A549 (cell line): Measurements from ENCODE around the gene TNK1. TPM values are rescaled to one million over a fixed set of nuclear protein-coding genes. Genes with fewer than 3 reads are reported as not detected.

Source experiments
- ATAC-seq, 2 experiments: fragments of 200-7000 bp in 1 of 2; fragments of >200 bp in 1 of 2; cut with Nextera tagmentation in 1 of 2; cut with Tn5 transposase in 1 of 2; 3 replicates each; pipeline versions ENCODE4 v1.8.0 to v1.9.1; 2018 to 2020; ENCODE audit warnings: mild to moderate bottlenecking in 1 of 2, moderate library complexity in 1 of 2
- CTCF ChIA-PET: fragments of 300-600 bp; sonication (Branson Sonifier 250); formaldehyde crosslinking; extraction: SDS; loops from one replicate; lab custom pipeline; 2021; ENCODE audit warnings: antibody characterized with exemption, inconsistent platforms; lab: Yijun Ruan, JAX
- POLR2A ChIA-PET: fragments of 350-600 bp; formaldehyde crosslinking; extraction: SDS; loops from one replicate; lab custom pipeline; 2021; ENCODE audit warnings: antibody characterized with exemption, inconsistent platforms; lab: Yijun Ruan, JAX
- DNase-seq, 2 experiments: peaks; one replicate each; pipeline versions ENCODE4 v3.0.0 to v3.0.0-alpha.2; 2011 to 2016; ENCODE audit warnings: low read depth in 1 of 2, low spot score in 1 of 2
- FAIRE-seq: peaks from 2 replicates; lab custom pipeline; 2011; peaks lifted over from hg19 to GRCh38; lab: Jason Lieb, UNC
- H3K27ac ChIP-seq, 2 experiments: fragments of >200 bp; sonication (Bioruptor Twin); formaldehyde crosslinking; 3 replicates each; pipeline ENCODE4 v1.5.1; 2016 to 2017
- H3K4me1 ChIP-seq: fragments of >200 bp; sonication (Bioruptor Twin); formaldehyde crosslinking; 3 replicates; pipeline ENCODE4 v1.6.1; 2016
- H3K4me2 ChIP-seq: fragments of >200 bp; sonication (Bioruptor Twin); formaldehyde crosslinking; 3 replicates; pipeline ENCODE4 v1.6.1; 2016
- H3K4me3 ChIP-seq: fragments of >200 bp; sonication (Bioruptor Twin); formaldehyde crosslinking; 3 replicates; pipeline ENCODE4 v1.5.1; 2016
- H3K9me3 ChIP-seq: fragments of >200 bp; sonication (Bioruptor Twin); formaldehyde crosslinking; 3 replicates; pipeline ENCODE4 v1.6.1; 2016
- CHD2 ChIP-seq: fragments of 150-350 bp; IDR thresholded peaks from 2 replicates; pipeline ENCODE4 v1.6.1; 2014; ENCODE audit warnings: low read length; ENCODE audit not compliant: partially characterized antibody
- FOSL2 ChIP-seq, 2 experiments: fragments of 450-650 bp in 1 of 2; fragments of >200 bp in 1 of 2; sonication (Bioruptor Twin) in 1 of 2; formaldehyde crosslinking; IDR thresholded peaks; 2 replicates each; pipeline versions ENCODE4 v1.5.0 to v1.6.1; 2016 to 2020; ENCODE audit warnings: mild to moderate bottlenecking in 1 of 2, moderate library complexity in 1 of 2
- NR3C1 ChIP-seq: fragments of >200 bp; sonication (Bioruptor Twin); formaldehyde crosslinking; IDR thresholded peaks from 3 replicates; pipeline ENCODE4 v1.6.1; 2017
- RAD21 ChIP-seq, 2 experiments: fragments of >200 bp in 1 of 2; sonication (Bioruptor Twin) in 1 of 2; formaldehyde crosslinking in 1 of 2; IDR thresholded peaks in 1 of 2; conservative IDR thresholded peaks in 1 of 2; 2 replicates in 1 of 2; 3 replicates in 1 of 2; pipeline ENCODE4 v1.6.1; 2012 to 2018; ENCODE audit warnings: inconsistent platforms in 1 of 2
- RNF2 ChIP-seq: fragments of 200-600 bp; sonication (generic); IDR thresholded peaks from 2 replicates; pipeline ENCODE4 v1.6.1; 2016; ENCODE audit warnings: low read depth, mild to moderate bottlenecking, antibody characterized with exemption, moderate library complexity, borderline replicate concordance
- SREBF2 ChIP-seq: fragments of 450-650 bp; IDR thresholded peaks from 2 replicates; pipeline ENCODE4 v1.6.1; 2014; ENCODE audit warnings: mild to moderate bottlenecking, moderate library complexity
- WGBS: methylation state at CpG from one replicate; pipeline ENCODE4 v1.1.6; 2017; ENCODE audit errors: missing lambda C conversion rate; 5-methylcytosine and 5-hydroxymethylcytosine counted together
- polyA plus RNA-seq, 4 experiments: library from polyadenylated mRNA; depleted of rRNA in 3 of 4; stranded (reverse); fragments of >200 nt; fragmentation: RNase III in 1 of 4; extraction: RNeasy Plus Mini Kit Qiagen cat#74134 plus additional on column Dnase treatment in 1 of 4; gene quantifications; 2 replicates in 3 of 4; 3 replicates in 1 of 4; pipeline ENCODE4 v1.2.3, GENCODE V29; 2011 to 2017
- TF ChIP-seq, protein P1 (sequence below): fragments of 450-650 bp; IDR thresholded peaks from 2 replicates; pipeline ENCODE4 v1.6.1; 2014; ENCODE audit warnings: antibody characterized with exemption
- TF ChIP-seq, protein P2 (sequence below): IDR thresholded peaks from 2 replicates; pipeline ENCODE4 v1.6.1; 2012; ENCODE audit warnings: low read depth, borderline replicate concordance
- TF ChIP-seq, protein P3 (sequence below): fragments of 150-350 bp; IDR thresholded peaks from 2 replicates; pipeline ENCODE4 v1.6.1; 2014; ENCODE audit warnings: low read depth, mild to moderate bottlenecking, low read length

The TNK1 gene
- polyA plus RNA-seq, 2 of the 4 experiments (the other 2 are of a cell fraction) = 1.2 to 2.2 TPM

DNA sequence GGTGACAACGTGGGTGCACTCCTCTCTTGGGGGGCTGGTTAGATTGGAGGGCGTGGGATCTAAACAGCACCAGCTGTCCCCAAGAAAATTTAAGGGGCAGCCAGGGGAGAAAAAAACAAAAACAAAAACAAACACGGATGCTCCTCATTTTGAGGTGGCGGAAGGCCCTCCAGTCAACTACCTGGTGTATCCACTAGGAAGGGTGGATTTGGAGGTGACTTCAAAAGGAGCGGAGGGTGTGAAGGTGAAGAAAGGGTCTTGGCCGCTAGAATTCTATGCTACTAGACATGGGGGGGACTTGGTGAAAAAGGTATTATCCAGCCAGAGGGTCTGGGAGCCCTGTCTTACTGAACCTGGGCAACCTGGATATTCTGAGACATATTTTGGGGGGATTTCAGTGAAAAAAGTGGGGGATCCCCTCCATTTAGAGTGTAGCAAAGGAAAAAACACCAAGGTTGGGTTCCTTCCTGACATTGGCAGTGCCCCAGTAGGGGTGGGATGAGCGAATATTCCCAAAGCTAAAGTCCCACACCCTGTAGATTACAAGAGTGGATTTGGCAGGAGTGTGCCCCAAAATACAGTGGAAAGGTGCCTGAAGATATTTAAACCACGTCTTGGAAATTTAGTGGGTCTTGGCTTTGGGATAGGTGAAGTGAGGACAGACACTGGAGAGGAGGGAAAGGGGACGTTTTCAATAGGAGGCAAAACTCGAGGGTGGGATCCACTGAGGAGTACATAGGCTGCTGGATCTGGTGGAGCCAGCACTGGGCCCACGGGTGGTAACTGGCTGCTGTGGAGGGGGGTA is 58.0 kb downstream of the TNK1 start:
- H3K4me3 ChIP-seq = peak overlapping the region; percentile 52
- peak overlapping the region in 1 of 2 experiments; percentile 85; a peak in 3 of 6 replicates for H3K27ac ChIP-seq
- peaks cover 32% of the 10 kb centered on the region for H3K4me1 ChIP-seq
- DNase-seq = no peak
- no peak for ATAC-seq
- no peaks in the 10 kb centered on the region for H3K9me3 ChIP-seq
- TF ChIP-seq CHD2 = no peak
- TF ChIP-seq SREBF2 = no peak
- TF ChIP-seq, protein P1, sequence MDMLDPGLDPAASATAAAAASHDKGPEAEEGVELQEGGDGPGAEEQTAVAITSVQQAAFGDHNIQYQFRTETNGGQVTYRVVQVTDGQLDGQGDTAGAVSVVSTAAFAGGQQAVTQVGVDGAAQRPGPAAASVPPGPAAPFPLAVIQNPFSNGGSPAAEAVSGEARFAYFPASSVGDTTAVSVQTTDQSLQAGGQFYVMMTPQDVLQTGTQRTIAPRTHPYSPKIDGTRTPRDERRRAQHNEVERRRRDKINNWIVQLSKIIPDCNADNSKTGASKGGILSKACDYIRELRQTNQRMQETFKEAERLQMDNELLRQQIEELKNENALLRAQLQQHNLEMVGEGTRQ = no peak
- no peak for TF ChIP-seq FOSL2 (IDR thresholded peaks at IDR 0.05)
- no peak for TF ChIP-seq FOSL2 (CRISPR knock-in tag; IDR thresholded peaks at IDR 0.05)
- TF ChIP-seq, protein P2, sequence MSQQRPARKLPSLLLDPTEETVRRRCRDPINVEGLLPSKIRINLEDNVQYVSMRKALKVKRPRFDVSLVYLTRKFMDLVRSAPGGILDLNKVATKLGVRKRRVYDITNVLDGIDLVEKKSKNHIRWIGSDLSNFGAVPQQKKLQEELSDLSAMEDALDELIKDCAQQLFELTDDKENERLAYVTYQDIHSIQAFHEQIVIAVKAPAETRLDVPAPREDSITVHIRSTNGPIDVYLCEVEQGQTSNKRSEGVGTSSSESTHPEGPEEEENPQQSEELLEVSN = no peak
- no peak for TF ChIP-seq RNF2
- no peak for TF ChIP-seq NR3C1
- TF ChIP-seq, protein P3, sequence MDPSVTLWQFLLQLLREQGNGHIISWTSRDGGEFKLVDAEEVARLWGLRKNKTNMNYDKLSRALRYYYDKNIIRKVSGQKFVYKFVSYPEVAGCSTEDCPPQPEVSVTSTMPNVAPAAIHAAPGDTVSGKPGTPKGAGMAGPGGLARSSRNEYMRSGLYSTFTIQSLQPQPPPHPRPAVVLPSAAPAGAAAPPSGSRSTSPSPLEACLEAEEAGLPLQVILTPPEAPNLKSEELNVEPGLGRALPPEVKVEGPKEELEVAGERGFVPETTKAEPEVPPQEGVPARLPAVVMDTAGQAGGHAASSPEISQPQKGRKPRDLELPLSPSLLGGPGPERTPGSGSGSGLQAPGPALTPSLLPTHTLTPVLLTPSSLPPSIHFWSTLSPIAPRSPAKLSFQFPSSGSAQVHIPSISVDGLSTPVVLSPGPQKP = no peak
- TF ChIP-seq RAD21 (conservative IDR thresholded peaks at IDR 0.05 in 1 of 2, IDR thresholded peaks at IDR 0.05 in 1 of 2) = no peak
- TF ChIP-seq, all 56 proteins: peak for 0
- POLR2A ChIA-PET = interaction anchor here (0.6 kb wide), 2 partner anchors 19 to 43 kb away, joined by 3 to 5 read pairs; partner anchors contain the start of gene SPEM1
- WGBS = 77% methylated on average over 11 of the region's 11 CpGs
- H3K4me2 ChIP-seq = peak overlapping the region; percentile 98
- CTCF ChIA-PET = interaction anchor here (0.6 to 17.0 kb wide), 12 partner anchors 13 to 177 kb away, joined by 3 to 342 read pairs (median 15); partner anchors contain the start of genes CHRNB1, KCTD11, SENP3 and SLC35G6
- no peak for FAIRE-seq

Other genes starting within 250 kb of the TNK1 start
Only the 30 nearest of the 38 such genes appear.
- gene DLG4, start 161.3 kb upstream of the TNK1 start, polyA plus RNA-seq (2011; rRNA removed) = 8.3 and 9.2 TPM in 2 replicates
- gene DLG4, start 161.3 kb upstream of the TNK1 start, polyA plus RNA-seq (2017; fragmentation: RNase III; extraction: RNeasy Plus Mini Kit Qiagen cat#74134 plus additional on column Dnase treatment) = 16.1 to 22.6 TPM (median 21.3 TPM) in 3 replicates
- gene ACADVL, start 161.2 kb upstream of the TNK1 start, polyA plus RNA-seq (2011; rRNA removed) = 238 and 288 TPM in 2 replicates
- 392 to 429 TPM (median 425 TPM) in 3 replicates for gene ACADVL, start 161.2 kb upstream of the TNK1 start, polyA plus RNA-seq (2017; fragmentation: RNase III; extraction: RNeasy Plus Mini Kit Qiagen cat#74134 plus additional on column Dnase treatment)
- 5.7 and 9.6 TPM in 2 replicates for gene DVL2, start 146.6 kb upstream of the TNK1 start, polyA plus RNA-seq (2011; rRNA removed)
- gene DVL2, start 146.6 kb upstream of the TNK1 start, polyA plus RNA-seq (2017; fragmentation: RNase III; extraction: RNeasy Plus Mini Kit Qiagen cat#74134 plus additional on column Dnase treatment) = 30.7 to 40.4 TPM (median 37.7 TPM) in 3 replicates
- 52.1 and 61.2 TPM in 2 replicates for gene PHF23, start 141.6 kb upstream of the TNK1 start, polyA plus RNA-seq (2011; rRNA removed)
- 70.9 to 80.2 TPM (median 79.1 TPM) in 3 replicates for gene PHF23, start 141.6 kb upstream of the TNK1 start, polyA plus RNA-seq (2017; fragmentation: RNase III; extraction: RNeasy Plus Mini Kit Qiagen cat#74134 plus additional on column Dnase treatment)
- gene GABARAP, start 138.6 kb upstream of the TNK1 start, polyA plus RNA-seq (2011; rRNA removed) = 399 and 502 TPM in 2 replicates
- gene GABARAP, start 138.6 kb upstream of the TNK1 start, polyA plus RNA-seq (2017; fragmentation: RNase III; extraction: RNeasy Plus Mini Kit Qiagen cat#74134 plus additional on column Dnase treatment) = 431 to 510 TPM (median 504 TPM) in 3 replicates
- gene CTDNEP1, start 129.4 kb upstream of the TNK1 start, polyA plus RNA-seq (2011; rRNA removed) = 161 and 251 TPM in 2 replicates
- 145 to 151 TPM (median 147 TPM) in 3 replicates for gene CTDNEP1, start 129.4 kb upstream of the TNK1 start, polyA plus RNA-seq (2017; fragmentation: RNase III; extraction: RNeasy Plus Mini Kit Qiagen cat#74134 plus additional on column Dnase treatment)
- 114 and 133 TPM in 2 replicates for gene ELP5, start 128.9 kb upstream of the TNK1 start, polyA plus RNA-seq (2011; rRNA removed)
- gene ELP5, start 128.9 kb upstream of the TNK1 start, polyA plus RNA-seq (2017; fragmentation: RNase III; extraction: RNeasy Plus Mini Kit Qiagen cat#74134 plus additional on column Dnase treatment) = 89.2 to 97.3 TPM (median 92.1 TPM) in 3 replicates
- 4.2 and 4.6 TPM in 2 replicates for gene CLDN7, start 118.6 kb upstream of the TNK1 start, polyA plus RNA-seq (2011; rRNA removed)
- 0.59 to 0.97 TPM (median 0.59 TPM) in 3 replicates for gene CLDN7, start 118.6 kb upstream of the TNK1 start, polyA plus RNA-seq (2017; fragmentation: RNase III; extraction: RNeasy Plus Mini Kit Qiagen cat#74134 plus additional on column Dnase treatment)
- gene SLC2A4, start 99.4 kb upstream of the TNK1 start, polyA plus RNA-seq (2011; rRNA removed) = 0.16 TPM in 2 replicates
- 0.17 to 0.18 TPM (median 0.17 TPM) in 3 replicates for gene SLC2A4, start 99.4 kb upstream of the TNK1 start, polyA plus RNA-seq (2017; fragmentation: RNase III; extraction: RNeasy Plus Mini Kit Qiagen cat#74134 plus additional on column Dnase treatment)
- 0.61 and 0.98 TPM in 2 replicates for gene YBX2, start 86.5 kb upstream of the TNK1 start, polyA plus RNA-seq (2011; rRNA removed)
- gene YBX2, start 86.5 kb upstream of the TNK1 start, polyA plus RNA-seq (2017; fragmentation: RNase III; extraction: RNeasy Plus Mini Kit Qiagen cat#74134 plus additional on column Dnase treatment) = 0.22 to 0.57 TPM (median 0.36 TPM) in 3 replicates
- gene EIF5A, start 73.5 kb upstream of the TNK1 start, polyA plus RNA-seq (2011; rRNA removed) = 945 and 969 TPM in 2 replicates
- gene EIF5A, start 73.5 kb upstream of the TNK1 start, polyA plus RNA-seq (2017; fragmentation: RNase III; extraction: RNeasy Plus Mini Kit Qiagen cat#74134 plus additional on column Dnase treatment) = 1,779 to 2,042 TPM (median 1,918 TPM) in 3 replicates
- 48.5 and 61.7 TPM in 2 replicates for gene GPS2, start 65.7 kb upstream of the TNK1 start, polyA plus RNA-seq (2011; rRNA removed)
- 147 to 171 TPM (median 158 TPM) in 3 replicates for gene GPS2, start 65.7 kb upstream of the TNK1 start, polyA plus RNA-seq (2017; fragmentation: RNase III; extraction: RNeasy Plus Mini Kit Qiagen cat#74134 plus additional on column Dnase treatment)
- gene NEURL4, start 51.8 kb upstream of the TNK1 start, polyA plus RNA-seq (2011; rRNA removed) = 12.2 and 18.3 TPM in 2 replicates
- gene NEURL4, start 51.8 kb upstream of the TNK1 start, polyA plus RNA-seq (2017; fragmentation: RNase III; extraction: RNeasy Plus Mini Kit Qiagen cat#74134 plus additional on column Dnase treatment) = 44.2 to 50.4 TPM (median 47.5 TPM) in 3 replicates
- gene ACAP1, start 44.6 kb upstream of the TNK1 start, polyA plus RNA-seq (2011; rRNA removed) = 0.03 and 0.41 TPM in 2 replicates
- gene ACAP1, start 44.6 kb upstream of the TNK1 start, polyA plus RNA-seq (2017; fragmentation: RNase III; extraction: RNeasy Plus Mini Kit Qiagen cat#74134 plus additional on column Dnase treatment) = 1.3 to 2.1 TPM (median 1.4 TPM) in 3 replicates
- 6.1 and 7.0 TPM in 2 replicates for gene KCTD11, start 28.9 kb upstream of the TNK1 start, polyA plus RNA-seq (2011; rRNA removed)
- gene KCTD11, start 28.9 kb upstream of the TNK1 start, polyA plus RNA-seq (2017; fragmentation: RNase III; extraction: RNeasy Plus Mini Kit Qiagen cat#74134 plus additional on column Dnase treatment) = 9.6 to 10.7 TPM (median 10.3 TPM) in 3 replicates
- not detected in 2 replicates for gene TMEM95, start 25.9 kb upstream of the TNK1 start, polyA plus RNA-seq (2011; rRNA removed)
- not detected in 3 replicates for gene TMEM95, start 25.9 kb upstream of the TNK1 start, polyA plus RNA-seq (2017; fragmentation: RNase III; extraction: RNeasy Plus Mini Kit Qiagen cat#74134 plus additional on column Dnase treatment)
- gene PLSCR3, start 13.4 kb downstream of the TNK1 start, polyA plus RNA-seq (2011; rRNA removed) = 11.0 and 13.7 TPM in 2 replicates
- gene PLSCR3, start 13.4 kb downstream of the TNK1 start, polyA plus RNA-seq (2017; fragmentation: RNase III; extraction: RNeasy Plus Mini Kit Qiagen cat#74134 plus additional on column Dnase treatment) = 27.5 to 33.4 TPM (median 29.6 TPM) in 3 replicates
- 127 and 210 TPM in 2 replicates for gene TMEM256, start 23.0 kb downstream of the TNK1 start, polyA plus RNA-seq (2011; rRNA removed)
- 142 to 166 TPM (median 164 TPM) in 3 replicates for gene TMEM256, start 23.0 kb downstream of the TNK1 start, polyA plus RNA-seq (2017; fragmentation: RNase III; extraction: RNeasy Plus Mini Kit Qiagen cat#74134 plus additional on column Dnase treatment)
- gene NLGN2, start 26.8 kb downstream of the TNK1 start, polyA plus RNA-seq (2011; rRNA removed) = 4.1 and 6.9 TPM in 2 replicates
- gene NLGN2, start 26.8 kb downstream of the TNK1 start, polyA plus RNA-seq (2017; fragmentation: RNase III; extraction: RNeasy Plus Mini Kit Qiagen cat#74134 plus additional on column Dnase treatment) = 17.6 to 27.9 TPM (median 27.5 TPM) in 3 replicates
- gene SPEM1, start 39.2 kb downstream of the TNK1 start, polyA plus RNA-seq (2011; rRNA removed) = not detected in 2 replicates
- 0.09 to 0.13 TPM in 2 of 3 replicates, not detected in the other for gene SPEM1, start 39.2 kb downstream of the TNK1 start, polyA plus RNA-seq (2017; fragmentation: RNase III; extraction: RNeasy Plus Mini Kit Qiagen cat#74134 plus additional on column Dnase treatment)
- gene SPEM2, start 44.5 kb downstream of the TNK1 start, polyA plus RNA-seq (2011; rRNA removed) = not detected in 2 replicates
- gene SPEM2, start 44.5 kb downstream of the TNK1 start, polyA plus RNA-seq (2017; fragmentation: RNase III; extraction: RNeasy Plus Mini Kit Qiagen cat#74134 plus additional on column Dnase treatment) = not detected in 3 replicates
- not detected in 2 replicates for gene SPEM3, start 47.8 kb downstream of the TNK1 start, polyA plus RNA-seq (2011; rRNA removed)
- gene SPEM3, start 47.8 kb downstream of the TNK1 start, polyA plus RNA-seq (2017; fragmentation: RNase III; extraction: RNeasy Plus Mini Kit Qiagen cat#74134 plus additional on column Dnase treatment) = not detected in 3 replicates
- 4.4 and 4.9 TPM in 2 replicates for gene TMEM102, start 54.3 kb downstream of the TNK1 start, polyA plus RNA-seq (2011; rRNA removed)
- 6.5 to 8.9 TPM (median 8.1 TPM) in 3 replicates for gene TMEM102, start 54.3 kb downstream of the TNK1 start, polyA plus RNA-seq (2017; fragmentation: RNase III; extraction: RNeasy Plus Mini Kit Qiagen cat#74134 plus additional on column Dnase treatment)
- 1.4 and 1.9 TPM in 2 replicates for gene FGF11, start 58.4 kb downstream of the TNK1 start, polyA plus RNA-seq (2011; rRNA removed)
- gene FGF11, start 58.4 kb downstream of the TNK1 start, polyA plus RNA-seq (2017; fragmentation: RNase III; extraction: RNeasy Plus Mini Kit Qiagen cat#74134 plus additional on column Dnase treatment) = 1.1 to 1.8 TPM (median 1.5 TPM) in 3 replicates
- 6.5 and 6.9 TPM in 2 replicates for gene CHRNB1, start 64.0 kb downstream of the TNK1 start, polyA plus RNA-seq (2011; rRNA removed)
- gene CHRNB1, start 64.0 kb downstream of the TNK1 start, polyA plus RNA-seq (2017; fragmentation: RNase III; extraction: RNeasy Plus Mini Kit Qiagen cat#74134 plus additional on column Dnase treatment) = 6.2 to 8.4 TPM (median 8.0 TPM) in 3 replicates
- gene ZBTB4, start 98.5 kb downstream of the TNK1 start, polyA plus RNA-seq (2011; rRNA removed) = 14.4 and 18.2 TPM in 2 replicates
- gene ZBTB4, start 98.5 kb downstream of the TNK1 start, polyA plus RNA-seq (2017; fragmentation: RNase III; extraction: RNeasy Plus Mini Kit Qiagen cat#74134 plus additional on column Dnase treatment) = 24.4 to 29.5 TPM (median 28.2 TPM) in 3 replicates
- gene SLC35G6, start 100.4 kb downstream of the TNK1 start, polyA plus RNA-seq (2011; rRNA removed) = not detected in 2 replicates
- gene SLC35G6, start 100.4 kb downstream of the TNK1 start, polyA plus RNA-seq (2017; fragmentation: RNase III; extraction: RNeasy Plus Mini Kit Qiagen cat#74134 plus additional on column Dnase treatment) = not detected in 3 replicates
- gene POLR2A, start 103.3 kb downstream of the TNK1 start, polyA plus RNA-seq (2011; rRNA removed) = 22.8 and 57.1 TPM in 2 replicates
- gene POLR2A, start 103.3 kb downstream of the TNK1 start, polyA plus RNA-seq (2017; fragmentation: RNase III; extraction: RNeasy Plus Mini Kit Qiagen cat#74134 plus additional on column Dnase treatment) = 65.6 to 69.6 TPM (median 67.4 TPM) in 3 replicates
- 11.9 and 12.4 TPM in 2 replicates for gene TNFSF12, start 168.0 kb downstream of the TNK1 start, polyA plus RNA-seq (2011; rRNA removed)
- gene TNFSF12, start 168.0 kb downstream of the TNK1 start, polyA plus RNA-seq (2017; fragmentation: RNase III; extraction: RNeasy Plus Mini Kit Qiagen cat#74134 plus additional on column Dnase treatment) = 7.9 to 9.9 TPM (median 9.7 TPM) in 3 replicates
- gene TNFSF13, start 177.7 kb downstream of the TNK1 start, polyA plus RNA-seq (2011; rRNA removed) = 1.0 TPM in 2 replicates
- 0.41 to 0.78 TPM (median 0.61 TPM) in 3 replicates for gene TNFSF13, start 177.7 kb downstream of the TNK1 start, polyA plus RNA-seq (2017; fragmentation: RNase III; extraction: RNeasy Plus Mini Kit Qiagen cat#74134 plus additional on column Dnase treatment)